K562 (cell line): ENCODE data around the gene CTSL. TPM values are rescaled to one million over a fixed set of nuclear protein-coding genes. Genes with fewer than 3 reads are reported as not detected.

ENCODE experiments used
- DMBX1 ChIP-seq: fragments of 250-450 bp; sonication (Bioruptor Pico); IDR thresholded peaks from 2 replicates; pipeline ENCODE4 v1.8.0; 2022; ENCODE audit warnings: inconsistent platforms, mild to moderate bottlenecking, moderate library complexity, borderline replicate concordance
- DNMT1 ChIP-seq: fragments of 450-650 bp; IDR thresholded peaks from 2 replicates; pipeline ENCODE4 v1.6.1; 2016; ENCODE audit warnings: antibody characterized with exemption, mild to moderate bottlenecking
- EP300 ChIP-seq: IDR thresholded peaks from 2 replicates; pipeline ENCODE4 v1.6.1; 2012; ENCODE audit warnings: low read length, improper control_type of control experiment
- FOS ChIP-seq: IDR thresholded peaks from 3 replicates; pipeline ENCODE4 v1.6.1; 2011; ENCODE audit not compliant: insufficient read length; ENCODE audit errors: extremely low read depth
- KLF13 ChIP-seq: fragments of 450-650 bp; IDR thresholded peaks from 2 replicates; pipeline ENCODE4 v1.6.1; 2016; ENCODE audit warnings: missing genetic modification characterization, low read depth, mild to moderate bottlenecking, missing compliant biosample characterization, moderate library complexity, borderline replicate concordance
- MAFG ChIP-seq: fragments of 450-650 bp; conservative IDR thresholded peaks from 2 replicates; pipeline ENCODE4 v1.6.1; 2016; ENCODE audit warnings: missing genetic modification characterization, missing compliant biosample characterization
- NR2C2 ChIP-seq, 2 experiments: fragments of 200-800 bp in 1 of 2; sonication (Bioruptor generic) in 1 of 2; sonication (generic) in 1 of 2; formaldehyde crosslinking in 1 of 2; IDR thresholded peaks; 2 replicates each; pipeline versions ENCODE4 v1.6.1 to v1.8.0; 2016 to 2022; ENCODE audit warnings: mild to moderate bottlenecking in 1 of 2, missing compliant biosample characterization in 1 of 2, missing genetic modification characterization in 1 of 2, missing genetic modification reagents in 1 of 2
- RNF2 ChIP-seq: sonication (generic); IDR thresholded peaks from 2 replicates; pipeline ENCODE4 v1.6.1; 2016
- SOX6 ChIP-seq: fragments of 450-650 bp; IDR thresholded peaks from 2 replicates; pipeline ENCODE4 v1.6.1; 2014; ENCODE audit warnings: mild to moderate bottlenecking
- SRF ChIP-seq, 2 experiments: fragments of 250-450, 450-650 bp in 1 of 2; sonication (Bioruptor Pico) in 1 of 2; sonication (generic) in 1 of 2; formaldehyde crosslinking; IDR thresholded peaks; 2 replicates each; pipeline versions ENCODE4 v1.5.0 to v1.5.1; 2020 to 2022; ENCODE audit warnings: mild to moderate bottlenecking in 1 of 2, missing genetic modification reagents in 1 of 2
- TEAD1 ChIP-seq, 2 experiments: fragments of 450-650 bp in 1 of 2; sonication (generic) in 1 of 2; formaldehyde crosslinking; IDR thresholded peaks; 2 replicates each; pipeline versions ENCODE4 v1.4.0 to v1.8.0; 2020 to 2022; ENCODE audit warnings: mild to moderate bottlenecking in 2 of 2, missing genetic modification reagents in 1 of 2
- TEAD4 ChIP-seq, 2 experiments: sonication (generic) in 1 of 2; formaldehyde crosslinking in 1 of 2; IDR thresholded peaks; 2 replicates each; pipeline versions ENCODE4 v1.6.1 to v1.8.0; 2012 to 2022; ENCODE audit warnings: borderline replicate concordance in 1 of 2, inconsistent platforms in 1 of 2, low read length in 1 of 2, mild to moderate bottlenecking in 1 of 2, missing genetic modification reagents in 1 of 2
- TOE1 ChIP-seq, 2 experiments: fragments of 450-650 bp in 1 of 2; sonication (generic) in 1 of 2; formaldehyde crosslinking in 1 of 2; IDR thresholded peaks; 2 replicates each; pipeline versions ENCODE4 v1.7.1 to v1.8.0; 2016 to 2022; ENCODE audit warnings: borderline replicate concordance in 2 of 2, mild to moderate bottlenecking in 2 of 2, antibody characterized with exemption in 1 of 2, inconsistent platforms in 1 of 2, low read depth in 1 of 2, missing genetic modification reagents in 1 of 2, moderate library complexity in 1 of 2
- TSC22D4 ChIP-seq: fragments of 450-650 bp; IDR thresholded peaks from 2 replicates; pipeline ENCODE4 v1.6.1; 2016; ENCODE audit warnings: missing genetic modification characterization, missing biosample characterization, control low read depth
- ZNF384 ChIP-seq: IDR thresholded peaks from 2 replicates; pipeline ENCODE4 v1.6.1; 2012; ENCODE audit warnings: low read depth, low read length, improper control_type of control experiment
- polyA plus RNA-seq, 8 experiments: library from polyadenylated mRNA; depleted of rRNA in 4 of 8; stranded (reverse) in 5 of 8; unstranded in 3 of 8; fragments of >200 nt; fragmentation: Nextera tagmentation in 2 of 8; fragmentation: Illumina TruSeq in 1 of 8; extraction: Ambion mirVana in 2 of 8; extraction: Trizol in 1 of 8; gene quantifications; 2 replicates each; pipeline versions ENCODE4 v1.2.1 to v1.2.3, GENCODE V29; 2011 to 2014; ENCODE audit warnings: inconsistent platforms in 1 of 8, missing spikeins in 1 of 8
- total RNA-seq, 7 experiments: library from RNA; depleted of rRNA in 6 of 7; stranded (reverse); fragments of >200 nt in 6 of 7; fragmentation: Illumina TruSeq in 2 of 7; extraction: Trizol in 2 of 7; gene quantifications; 2 replicates each; pipeline versions ENCODE4 v1.2.1 to v1.2.3, GENCODE V29; 2011 to 2021; ENCODE audit warnings: low replicate concordance in 1 of 7
- TF ChIP-seq, protein P1 (sequence below): sonication (generic); formaldehyde crosslinking; IDR thresholded peaks from 2 replicates; pipeline ENCODE4 v1.8.1; 2023; ENCODE audit warnings: mild to moderate bottlenecking, missing genetic modification reagents
- TF ChIP-seq, protein P2 (sequence below): fragments of 250-450 bp; sonication (Bioruptor Pico); IDR thresholded peaks from 2 replicates; pipeline ENCODE4 v1.5.1; 2021; ENCODE audit warnings: mild to moderate bottlenecking
- TF ChIP-seq, protein P3 (sequence below), 3 experiments: IDR thresholded peaks in 2 of 3; conservative IDR thresholded peaks in 1 of 3; 2 replicates each; pipeline ENCODE4 v1.5.1; 2011 to 2012; ENCODE audit warnings: low read length in 3 of 3, mild to moderate bottlenecking in 3 of 3, control low read depth in 2 of 3, improper control_type of control experiment in 1 of 3, inconsistent platforms in 1 of 3, low read depth in 1 of 3, mixed read lengths in 1 of 3, moderate library complexity in 1 of 3; ENCODE audit not compliant: insufficient read depth in 2 of 3
- TF ChIP-seq, protein P4 (sequence below): sonication (generic); formaldehyde crosslinking; IDR thresholded peaks from 2 replicates; pipeline ENCODE4 v1.8.0; 2022; ENCODE audit warnings: mild to moderate bottlenecking, low read depth, missing genetic modification reagents

CTSL gene
- total and polyA plus RNA-seq, 9 of the 15 experiments (the other 6 are each of a cell fraction or from before 2014, with no cell fraction given) = 55.9 to 165 (median 93.7) TPM

DNA sequence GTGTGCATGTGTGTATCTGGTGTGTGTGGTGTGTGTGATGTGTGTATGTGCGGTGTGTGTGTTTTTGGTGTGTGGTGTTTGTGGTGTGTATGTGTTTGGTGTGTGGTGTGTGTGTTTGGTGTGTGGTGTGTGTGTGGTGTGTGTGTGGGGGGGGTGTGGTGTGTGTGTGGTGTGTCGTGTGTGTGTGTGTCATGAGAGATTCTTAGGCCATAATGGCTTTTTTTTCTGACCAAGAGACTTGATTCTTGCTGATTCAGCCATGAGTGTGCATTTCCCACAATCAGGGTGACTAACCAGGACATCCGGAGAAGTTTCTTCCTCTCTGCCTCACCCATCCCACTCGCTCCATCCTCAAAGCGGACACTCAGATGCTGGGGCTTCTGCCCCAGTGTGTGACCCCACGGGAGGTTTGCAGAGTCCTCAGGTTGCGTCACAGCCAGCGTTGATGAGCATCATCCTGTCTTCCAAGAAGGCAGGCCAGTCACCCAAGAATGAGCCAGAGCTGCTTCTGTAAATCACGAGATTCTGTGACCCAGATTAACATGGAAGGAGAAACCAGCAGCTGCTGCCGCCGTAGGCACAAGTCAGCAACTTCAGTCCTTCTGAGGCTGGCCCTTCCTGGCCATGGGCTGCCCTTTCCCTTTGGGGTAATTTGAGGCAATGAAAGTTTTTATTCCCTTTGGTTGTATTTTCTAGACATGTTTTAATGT is 12.5 kb upstream of the CTSL start (continued):
- TF ChIP-seq TEAD4 (IDR thresholded peaks at IDR 0.05; ENCODE audit: low read length) (peak; percentile 26; the same call in 1 of the 2 replicates), TEAD4 (CRISPR knock-in tag; IDR thresholded peaks at IDR 0.05; ENCODE audit: borderline replicate concordance) (no peak), DNMT1 (no peak), TSC22D4 (tag) (0 out of 2 replicates have a peak, but pooled peaks have one; percentile 76), NR2C2 (CRISPR knock-in tag; IDR thresholded peaks at IDR 0.05) (no peak), NR2C2 (tag; IDR thresholded peaks at IDR 0.05) (peak; percentile 79), DMBX1 (CRISPR knock-in tag) (0 out of 2 replicates have a peak, but pooled peaks have one; percentile 28), RNF2 (peak; percentile 29; the same call in 1 of the 2 replicates), TOE1 (IDR thresholded peaks at IDR 0.05; ENCODE audit: borderline replicate concordance) (peak; percentile 84), TOE1 (CRISPR knock-in tag; IDR thresholded peaks at IDR 0.05; ENCODE audit: borderline replicate concordance, low read depth) (no peak), SOX6 (peak; percentile 76), SRF (CRISPR knock-in tag; IDR thresholded peaks at IDR 0.05) (0 out of 4 replicates have a peak, but pooled peaks of 1 of the 2 experiments have one; percentile 24), ZNF384 (peak; percentile 87), MAFG (tag) (peak; percentile 98), FOS (peak; percentile 31), KLF13 (tag) (0 out of 2 replicates have a peak, but pooled peaks have one; percentile 17), TEAD1 (CRISPR knock-in tag; IDR thresholded peaks at IDR 0.05) (no peak), EP300 (peak; percentile 78)
- TF ChIP-seq, protein P1, sequence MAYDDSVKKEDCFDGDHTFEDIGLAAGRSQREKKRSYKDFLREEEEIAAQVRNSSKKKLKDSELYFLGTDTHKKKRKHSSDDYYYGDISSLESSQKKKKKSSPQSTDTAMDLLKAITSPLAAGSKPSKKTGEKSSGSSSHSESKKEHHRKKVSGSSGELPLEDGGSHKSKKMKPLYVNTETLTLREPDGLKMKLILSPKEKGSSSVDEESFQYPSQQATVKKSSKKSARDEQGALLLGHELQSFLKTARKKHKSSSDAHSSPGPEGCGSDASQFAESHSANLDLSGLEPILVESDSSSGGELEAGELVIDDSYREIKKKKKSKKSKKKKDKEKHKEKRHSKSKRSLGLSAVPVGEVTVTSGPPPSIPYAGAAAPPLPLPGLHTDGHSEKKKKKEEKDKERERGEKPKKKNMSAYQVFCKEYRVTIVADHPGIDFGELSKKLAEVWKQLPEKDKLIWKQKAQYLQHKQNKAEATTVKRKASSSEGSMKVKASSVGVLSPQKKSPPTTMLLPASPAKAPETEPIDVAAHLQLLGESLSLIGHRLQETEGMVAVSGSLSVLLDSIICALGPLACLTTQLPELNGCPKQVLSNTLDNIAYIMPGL (CRISPR knock-in tag) = no peak
- TF ChIP-seq, protein P2, sequence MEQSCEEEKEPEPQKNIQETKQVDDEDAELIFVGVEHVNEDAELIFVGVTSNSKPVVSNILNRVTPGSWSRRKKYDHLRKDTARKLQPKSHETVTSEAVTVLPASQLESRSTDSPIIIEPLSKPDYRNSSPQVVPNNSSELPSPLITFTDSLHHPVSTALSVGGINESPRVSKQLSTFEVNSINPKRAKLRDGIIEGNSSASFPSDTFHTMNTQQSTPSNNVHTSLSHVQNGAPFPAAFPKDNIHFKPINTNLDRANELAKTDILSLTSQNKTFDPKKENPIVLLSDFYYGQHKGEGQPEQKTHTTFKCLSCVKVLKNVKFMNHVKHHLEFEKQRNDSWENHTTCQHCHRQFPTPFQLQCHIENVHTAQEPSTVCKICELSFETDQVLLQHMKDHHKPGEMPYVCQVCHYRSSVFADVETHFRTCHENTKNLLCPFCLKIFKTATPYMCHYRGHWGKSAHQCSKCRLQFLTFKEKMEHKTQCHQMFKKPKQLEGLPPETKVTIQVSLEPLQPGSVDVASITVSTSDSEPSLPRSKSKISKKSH = no peak
- TF ChIP-seq, protein P3, sequence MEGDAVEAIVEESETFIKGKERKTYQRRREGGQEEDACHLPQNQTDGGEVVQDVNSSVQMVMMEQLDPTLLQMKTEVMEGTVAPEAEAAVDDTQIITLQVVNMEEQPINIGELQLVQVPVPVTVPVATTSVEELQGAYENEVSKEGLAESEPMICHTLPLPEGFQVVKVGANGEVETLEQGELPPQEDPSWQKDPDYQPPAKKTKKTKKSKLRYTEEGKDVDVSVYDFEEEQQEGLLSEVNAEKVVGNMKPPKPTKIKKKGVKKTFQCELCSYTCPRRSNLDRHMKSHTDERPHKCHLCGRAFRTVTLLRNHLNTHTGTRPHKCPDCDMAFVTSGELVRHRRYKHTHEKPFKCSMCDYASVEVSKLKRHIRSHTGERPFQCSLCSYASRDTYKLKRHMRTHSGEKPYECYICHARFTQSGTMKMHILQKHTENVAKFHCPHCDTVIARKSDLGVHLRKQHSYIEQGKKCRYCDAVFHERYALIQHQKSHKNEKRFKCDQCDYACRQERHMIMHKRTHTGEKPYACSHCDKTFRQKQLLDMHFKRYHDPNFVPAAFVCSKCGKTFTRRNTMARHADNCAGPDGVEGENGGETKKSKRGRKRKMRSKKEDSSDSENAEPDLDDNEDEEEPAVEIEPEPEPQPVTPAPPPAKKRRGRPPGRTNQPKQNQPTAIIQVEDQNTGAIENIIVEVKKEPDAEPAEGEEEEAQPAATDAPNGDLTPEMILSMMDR (IDR thresholded peaks at IDR 0.05 in 2 of 3, conservative IDR thresholded peaks at IDR 0.05 in 1 of 3; ENCODE audit: insufficient read depth in 2 of 3, low read depth in 1 of 3, low read length in 3 of 3) = peak in 2 of 3 experiments; percentile 7 to 15; a peak in 2 of 6 replicates
- TF ChIP-seq, protein P4, sequence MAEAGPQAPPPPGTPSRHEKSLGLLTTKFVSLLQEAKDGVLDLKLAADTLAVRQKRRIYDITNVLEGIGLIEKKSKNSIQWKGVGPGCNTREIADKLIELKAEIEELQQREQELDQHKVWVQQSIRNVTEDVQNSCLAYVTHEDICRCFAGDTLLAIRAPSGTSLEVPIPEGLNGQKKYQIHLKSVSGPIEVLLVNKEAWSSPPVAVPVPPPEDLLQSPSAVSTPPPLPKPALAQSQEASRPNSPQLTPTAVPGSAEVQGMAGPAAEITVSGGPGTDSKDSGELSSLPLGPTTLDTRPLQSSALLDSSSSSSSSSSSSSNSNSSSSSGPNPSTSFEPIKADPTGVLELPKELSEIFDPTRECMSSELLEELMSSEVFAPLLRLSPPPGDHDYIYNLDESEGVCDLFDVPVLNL (CRISPR knock-in tag) = no peak
